GM12878 (cell line): ENCODE measurements around the gene CPHXL2. TPM values are rescaled to one million over a fixed set of nuclear protein-coding genes. Genes with fewer than 3 reads are reported as not detected.
A peak's percentile ranks its signal among the peaks of the same experiment; 100 is the strongest.

Experiments
- ASH2L ChIP-seq: fragments of 300-600, 200-600 bp; sonication (generic); IDR thresholded peaks from 2 replicates; pipeline ENCODE4 v1.6.1; 2017; ENCODE audit warnings: low read depth, mild to moderate bottlenecking, borderline replicate concordance
- ATF7 ChIP-seq: fragments of 450-650 bp; IDR thresholded peaks from 2 replicates; pipeline ENCODE4 v1.6.1; 2016; ENCODE audit warnings: low read depth, mild to moderate bottlenecking
- BHLHE40 ChIP-seq, 2 experiments: fragments of 450-650 bp in 1 of 2; IDR thresholded peaks; 2 replicates each; pipeline ENCODE4 v1.6.1; 2011 to 2017; ENCODE audit warnings: low read depth in 2 of 2, borderline replicate concordance in 1 of 2, improper control_type of control experiment in 1 of 2, low read length in 1 of 2, mild to moderate bottlenecking in 1 of 2
- CBFB ChIP-seq: IDR thresholded peaks from 2 replicates; pipeline ENCODE4 v1.6.1; 2016; ENCODE audit warnings: antibody characterized with exemption, low read depth
- CBX5 ChIP-seq: sonication (generic); IDR thresholded peaks from 2 replicates; pipeline ENCODE4 v1.6.1; 2016; ENCODE audit warnings: low read depth, moderate library complexity, mild to moderate bottlenecking, inconsistent platforms
- CREM ChIP-seq: IDR thresholded peaks from 2 replicates; pipeline ENCODE4 v1.6.1; 2014; ENCODE audit warnings: antibody characterized with exemption, low read depth
- DPF2 ChIP-seq: fragments of 450-650 bp; IDR thresholded peaks from 2 replicates; pipeline ENCODE4 v1.6.1; 2017; ENCODE audit warnings: mild to moderate bottlenecking
- EGR1 ChIP-seq, 2 experiments: IDR thresholded peaks; 1 replicate in 1 of 2; 2 replicates in 1 of 2; pipeline ENCODE4 v1.6.1; 2011 to 2012; ENCODE audit warnings: low read depth in 2 of 2, low read length in 2 of 2, borderline replicate concordance in 1 of 2, mild to moderate bottlenecking in 1 of 2, moderate library complexity in 1 of 2
- ELK1 ChIP-seq: IDR thresholded peaks from 2 replicates; pipeline ENCODE4 v1.6.1; 2012; ENCODE audit warnings: low read depth, low read length, improper control_type of control experiment
- HCFC1 ChIP-seq: fragments of 150-350 bp; IDR thresholded peaks from 2 replicates; pipeline ENCODE4 v1.6.1; 2014; ENCODE audit warnings: low read length
- IRF4 ChIP-seq: IDR thresholded peaks from 2 replicates; pipeline ENCODE4 v1.6.1; 2011; ENCODE audit warnings: low read depth, low read length
- IRF5 ChIP-seq: fragments of 450-650 bp; IDR thresholded peaks from 2 replicates; pipeline ENCODE4 v1.6.1; 2017; ENCODE audit warnings: borderline replicate concordance
- MAX ChIP-seq: IDR thresholded peaks from 2 replicates; pipeline ENCODE4 v1.6.1; 2012; ENCODE audit warnings: low read depth, low read length, improper control_type of control experiment
- NFXL1 ChIP-seq: fragments of 450-650 bp; IDR thresholded peaks from 2 replicates; pipeline ENCODE4 v1.6.1; 2017; ENCODE audit warnings: antibody characterized with exemption, mild to moderate bottlenecking, borderline replicate concordance
- NFYB ChIP-seq: IDR thresholded peaks from 2 replicates; pipeline ENCODE4 v1.6.1; 2011; ENCODE audit warnings: low read depth, mild to moderate bottlenecking, low read length, improper control_type of control experiment, moderate library complexity; ENCODE audit not compliant: insufficient read depth
- POU2F2 ChIP-seq: IDR thresholded peaks from 3 replicates; pipeline ENCODE4 v1.6.1; 2011; ENCODE audit warnings: low read depth, mild to moderate bottlenecking, low read length, borderline replicate concordance
- SIX5 ChIP-seq: IDR thresholded peaks from 2 replicates; pipeline ENCODE4 v1.6.1; 2011; ENCODE audit warnings: mild to moderate bottlenecking, low read depth, low read length, moderate library complexity; ENCODE audit not compliant: severe bottlenecking
- SMAD1 ChIP-seq: fragments of 450-650 bp; IDR thresholded peaks from 2 replicates; pipeline ENCODE4 v1.6.1; 2018; ENCODE audit warnings: mild to moderate bottlenecking, low read depth; ENCODE audit not compliant: partially characterized antibody
- SMC3 ChIP-seq: IDR thresholded peaks from 2 replicates; pipeline ENCODE4 v1.6.1; 2011; ENCODE audit warnings: low read length, improper control_type of control experiment, borderline replicate concordance
- SPI1 ChIP-seq: IDR thresholded peaks from 2 replicates; pipeline ENCODE4 v1.6.1; 2011; ENCODE audit warnings: low read depth, mild to moderate bottlenecking, low read length, moderate library complexity, borderline replicate concordance; ENCODE audit not compliant: insufficient read depth
- SREBF1 ChIP-seq: IDR thresholded peaks from 2 replicates; pipeline ENCODE4 v1.6.1; 2012; ENCODE audit warnings: mild to moderate bottlenecking, low read length
- SRF ChIP-seq, 2 experiments: IDR thresholded peaks; 2 replicates each; pipeline ENCODE4 v1.6.1; 2011; ENCODE audit warnings: low read depth in 2 of 2, low read length in 2 of 2, mild to moderate bottlenecking in 1 of 2, moderate library complexity in 1 of 2
- STAT1 ChIP-seq: fragments of 450-650 bp; conservative IDR thresholded peaks from 2 replicates; pipeline ENCODE4 v1.6.1; 2014; ENCODE audit warnings: antibody characterized with exemption, mild to moderate bottlenecking
- TAF1 ChIP-seq: IDR thresholded peaks from 2 replicates; pipeline ENCODE4 v1.6.1; 2011; ENCODE audit warnings: mild to moderate bottlenecking, low read depth, low read length, borderline replicate concordance
- TBL1XR1 ChIP-seq: IDR thresholded peaks from 2 replicates; pipeline ENCODE4 v1.6.1; 2012; ENCODE audit warnings: low read depth, low read length, improper control_type of control experiment
- TCF3 ChIP-seq: IDR thresholded peaks from 2 replicates; pipeline ENCODE4 v1.6.1; 2012; ENCODE audit warnings: low read depth, mild to moderate bottlenecking, low read length, borderline replicate concordance; ENCODE audit not compliant: insufficient read depth
- ZNF622 ChIP-seq: fragments of 450-650 bp; IDR thresholded peaks from 2 replicates; pipeline ENCODE4 v1.6.1; 2017; ENCODE audit warnings: mild to moderate bottlenecking, inconsistent platforms
- polyA plus RNA-seq, 11 experiments: library from polyadenylated mRNA; depleted of rRNA in 4 of 11; unstranded in 6 of 11; stranded (reverse) in 5 of 11; fragments of >200 nt; fragmentation: Nextera tagmentation in 4 of 11; fragmentation: Illumina TruSeq in 1 of 11; extraction: Ambion mirVana in 4 of 11; extraction: Trizol in 1 of 11; gene quantifications; 1 replicate in 1 of 11; 2 replicates in 10 of 11; pipeline versions ENCODE4 v1.2.1 to v1.2.3, GENCODE V29; 2011 to 2016; ENCODE audit warnings: inconsistent platforms in 2 of 11, missing spikeins in 2 of 11, low read depth in 1 of 11
- total RNA-seq, 4 experiments: library from RNA; depleted of rRNA in 3 of 4; stranded (reverse); fragments of >200 nt in 3 of 4; fragmentation: Illumina TruSeq in 1 of 4; extraction: Trizol in 1 of 4; gene quantifications; 2 replicates each; pipeline versions ENCODE4 v1.2.1 to v1.2.3, GENCODE V29; 2013 to 2021

CPHXL2 gene
- total and polyA plus RNA-seq, 10 of the 15 experiments (the other 5 are each of a cell fraction or from before 2014, with no cell fraction given): not detected

- TF ChIP-seq TBL1XR1 (0 out of 2 replicates have a peak, but pooled peaks have one; percentile 29), CREM (peak; percentile 51), STAT1 (no peak), IRF4 (no peak), MAX (no peak; the same call in 1 of the 2 replicates), SIX5 (peak; percentile 54), BHLHE40 (IDR thresholded peaks at IDR 0.05; ENCODE audit: borderline replicate concordance in 1 of 2, low read depth in 2 of 2, low read length in 1 of 2) (0 out of 4 replicates have a peak, but pooled peaks of 1 of the 2 experiments have one; percentile 3), EGR1 (IDR thresholded peaks at IDR 0.05; ENCODE audit: borderline replicate concordance in 1 of 2, low read depth in 2 of 2, low read length in 2 of 2) (peak in 1 of 2 experiments; percentile 66; a peak in 1 of 3 replicates), ASH2L (no peak), SPI1 (no peak), ATF7 (no peak), HCFC1 (peak; percentile 68), CBX5 (no peak), DPF2 (peak; percentile 68; the same call in 1 of the 2 replicates), POU2F2 (peak; percentile 89; the same call in 2 of the 3 replicates), SMC3 (no peak), ZNF622 (no peak), SRF (IDR thresholded peaks at IDR 0.05; ENCODE audit: low read depth in 2 of 2, low read length in 2 of 2) (no peak), TAF1 (peak; percentile 95), NFYB (no peak), CBFB (peak; percentile 73; the same call in 1 of the 2 replicates), SREBF1 (peak; percentile 13; the same call in 1 of the 2 replicates), NFXL1 (no peak), SMAD1 (peak; percentile 51), TCF3 (no peak), ELK1 (no peak), IRF5 (no peak)
These were observed 29.1 kb downstream of the CPHXL2 start, which contains the start of the genes KARS1 and TERF2IP (continued) for GRCh38 chr16:75647492-75648264.
